Mesendoderm (in vitro differentiated cells): Measurements from ENCODE around the gene IL22RA2. TPM values are rescaled to one million over a fixed set of nuclear protein-coding genes. Genes with fewer than 3 reads are reported as not detected.

Source experiments
- DNase-seq: peaks from one replicate; pipeline ENCODE4 v3.0.0; 2013
- H2AK5ac ChIP-seq: 2 replicates; pipeline ENCODE4 v1.6.1; 2013; ENCODE audit warnings: low read length, inconsistent platforms
- H2BK120ac ChIP-seq: 2 replicates; pipeline ENCODE4 v1.6.1; 2013; ENCODE audit warnings: low read depth, mild to moderate bottlenecking, low read length, moderate library complexity, mixed read lengths
- H2BK15ac ChIP-seq: replicated peaks from 2 replicates; pipeline ENCODE4 v1.6.1; 2013; ENCODE audit warnings: low read depth, mild to moderate bottlenecking, moderate library complexity
- H2BK5ac ChIP-seq: 2 replicates; pipeline ENCODE4 v1.6.1; 2013; ENCODE audit warnings: low read length, inconsistent platforms
- H3K18ac ChIP-seq: 2 replicates; pipeline ENCODE4 v1.6.1; 2013; ENCODE audit warnings: mild to moderate bottlenecking, low read length, mixed read lengths
- H3K23ac ChIP-seq: one replicate; pipeline ENCODE4 v1.6.1; 2013; ENCODE audit warnings: low read length
- H3K27ac ChIP-seq: 2 replicates; pipeline ENCODE4 v1.5.1; 2013; ENCODE audit warnings: low read depth, mild to moderate bottlenecking, inconsistent platforms, low read length, moderate library complexity
- H3K27me3 ChIP-seq: 2 replicates; pipeline ENCODE4 v1.6.1; 2013; ENCODE audit warnings: low read length, control low read depth, mild to moderate bottlenecking, inconsistent platforms; ENCODE audit not compliant: insufficient read depth, poor library complexity
- H3K36me3 ChIP-seq: 2 replicates; pipeline ENCODE4 v1.6.1; 2013; ENCODE audit warnings: low read length, inconsistent platforms; ENCODE audit not compliant: control insufficient read depth, insufficient read depth
- H3K4ac ChIP-seq: one replicate; pipeline ENCODE4 v1.6.1; 2013; ENCODE audit warnings: low read depth, mild to moderate bottlenecking, low read length, moderate library complexity
- H3K4me1 ChIP-seq: 2 replicates; pipeline ENCODE4 v1.6.1; 2013; ENCODE audit warnings: low read depth, low read length, inconsistent platforms; ENCODE audit not compliant: control insufficient read depth
- H3K4me2 ChIP-seq: 2 replicates; pipeline ENCODE4 v1.6.1; 2013; ENCODE audit warnings: low read length
- H3K4me3 ChIP-seq: 2 replicates; pipeline ENCODE4 v1.5.1; 2013; ENCODE audit warnings: mild to moderate bottlenecking, low read length
- H3K56ac ChIP-seq: one replicate; pipeline ENCODE4 v1.6.1; 2013; ENCODE audit warnings: low read length
- H3K79me1 ChIP-seq: 2 replicates; pipeline ENCODE4 v1.6.1; 2013; ENCODE audit warnings: low read length, inconsistent platforms
- H3K79me2 ChIP-seq: 2 replicates; pipeline ENCODE4 v1.6.1; 2013; ENCODE audit warnings: mild to moderate bottlenecking, low read length; ENCODE audit not compliant: control insufficient read depth, insufficient read depth
- H3K9ac ChIP-seq: 2 replicates; pipeline ENCODE4 v1.6.1; 2013; ENCODE audit warnings: low read length, inconsistent platforms
- H4K5ac ChIP-seq: one replicate; pipeline ENCODE4 v1.6.1; 2013; ENCODE audit warnings: low read length
- H4K8ac ChIP-seq: one replicate; pipeline ENCODE4 v1.6.1; 2013; ENCODE audit warnings: low read depth, mild to moderate bottlenecking, control low read depth, low read length, moderate library complexity
- WGBS: extraction: QIAGEN DNeasy Blood & Tissue Kit; methylation state at CpG from one replicate; pipeline ENCODE4 v1.1.7; 2013; ENCODE audit warnings: low lambda C conversion rate, missing lambda C conversion rate; ENCODE audit not compliant: insufficient coverage; ENCODE audit errors: extremely low coverage; 5-methylcytosine and 5-hydroxymethylcytosine counted together
- polyA plus RNA-seq, 2 experiments: library from polyadenylated mRNA; stranded (reverse); fragments of 200-250 nt; gene quantifications; one replicate each; pipeline ENCODE4 v1.2.3, GENCODE V29; 2013

IL22RA2 gene
- not detected for polyA plus RNA-seq (2013, experiment 1 of 2)
- polyA plus RNA-seq (2013, experiment 2 of 2): not detected

GRCh38 chr6:137173501-137173900 is at the start of gene IL22RA2:
Gene IL22RA2 (minus strand): TSS chr6:137173644. CDS start chr6:137161749, 11,895 bp downstream.
- no CpG with 5 or more reads among the region's 4 CpGs for WGBS
- Histone ChIP-seq H3K79me1 (no peaks in the 10 kb centered on the region), H3K4me2 (no peak within 1 kb of the TSS), H4K8ac (no peak within 1 kb of the TSS), H3K9ac (no peak within 1 kb of the TSS), H4K5ac (no peak within 1 kb of the TSS), H3K4me1 (no peaks in the 10 kb centered on the region), H2BK15ac (no peak within 1 kb of the TSS), H3K4ac (no peak within 1 kb of the TSS), H3K56ac (no peak within 1 kb of the TSS), H3K4me3 (no peak within 1 kb of the TSS), H3K27me3 (no peaks in the 10 kb centered on the region), H2BK5ac (no peak within 1 kb of the TSS), H3K18ac (no peak within 1 kb of the TSS), H2AK5ac (no peak within 1 kb of the TSS), H2BK120ac (no peak within 1 kb of the TSS), H3K36me3 (no peaks in the 10 kb centered on the region), H3K79me2 (no peaks in the 10 kb centered on the region), H3K23ac (no peak within 1 kb of the TSS), H3K27ac (no peak within 1 kb of the TSS)
- no peak for DNase-seq

- H2BK120ac ChIP-seq: no peak overlapping the region
- H3K79me2 ChIP-seq: peaks cover 14% of the 10 kb centered on the region
- H3K79me1 ChIP-seq: peaks cover 11% of the 10 kb centered on the region
- H3K36me3 ChIP-seq: no peaks in the 10 kb centered on the region
- H3K27me3 ChIP-seq: no peaks in the 10 kb centered on the region
- H3K4ac ChIP-seq: no peak overlapping the region
- H3K23ac ChIP-seq: no peak overlapping the region
- WGBS: no CpG with 5 or more reads among the region's 3 CpGs
- H3K4me2 ChIP-seq: no peak overlapping the region
- no peak overlapping the region for H4K5ac ChIP-seq
- H2AK5ac ChIP-seq: no peak overlapping the region
- peaks cover 4% of the 10 kb centered on the region for H3K4me1 ChIP-seq
- no peak overlapping the region for H4K8ac ChIP-seq
- no peak overlapping the region for H2BK5ac ChIP-seq
- no peak overlapping the region for H3K18ac ChIP-seq
- H3K27ac ChIP-seq: no peak overlapping the region
- no peak for DNase-seq
- no peak overlapping the region for H2BK15ac ChIP-seq
- H3K4me3 ChIP-seq: no peak overlapping the region
- no peak overlapping the region for H3K56ac ChIP-seq
- no peak overlapping the region for H3K9ac ChIP-seq
Measured at GRCh38 chr6:137222381-137222780, 48.9 kb upstream of the IL22RA2 start.

DNA sequence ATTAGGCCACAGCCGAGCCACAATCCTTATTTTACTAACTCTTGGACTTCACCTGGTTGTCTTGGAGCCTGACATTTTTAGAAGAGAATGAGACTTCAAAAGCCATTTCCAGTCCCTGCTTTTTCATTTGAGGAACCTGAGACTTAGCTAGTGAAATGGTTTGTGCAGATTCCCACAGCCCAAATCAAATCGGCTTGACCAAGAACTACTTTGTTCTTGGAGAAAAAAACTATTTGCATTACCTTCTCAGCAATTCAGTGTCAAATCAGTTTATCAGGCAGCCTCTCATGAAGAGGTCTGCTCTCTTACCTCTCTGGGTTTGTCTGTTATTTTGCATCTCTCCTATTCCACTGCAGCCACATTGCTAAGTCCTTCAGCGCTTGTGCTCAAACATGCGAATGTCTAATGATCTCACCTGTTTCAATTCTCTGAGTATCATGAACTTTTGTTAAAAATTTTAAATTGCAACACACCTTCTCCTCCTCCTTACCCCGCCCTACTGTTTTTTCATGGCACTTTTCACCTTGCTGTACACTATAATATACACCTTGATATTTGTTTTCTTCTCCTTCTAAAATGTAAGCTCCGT is 46.3 kb upstream of the IL22RA2 start:
- WGBS: no CpG with 5 or more reads among the region's 6 CpGs
- H3K56ac ChIP-seq: peak overlapping the region; percentile 71
- H3K23ac ChIP-seq: no peak overlapping the region
- no peak for DNase-seq
- H3K36me3 ChIP-seq: no peaks in the 10 kb centered on the region
- no peak overlapping the region for H2BK120ac ChIP-seq
- H3K79me2 ChIP-seq: peaks cover 31% of the 10 kb centered on the region
- H3K9ac ChIP-seq: peak overlapping the region; percentile 51
- no peak overlapping the region for H3K4me3 ChIP-seq
- no peak overlapping the region for H2BK15ac ChIP-seq
- no peak overlapping the region for H4K5ac ChIP-seq
- H3K79me1 ChIP-seq: peaks cover 15% of the 10 kb centered on the region
- no peak overlapping the region for H3K4ac ChIP-seq
- H2BK5ac ChIP-seq: no peak overlapping the region
- H3K18ac ChIP-seq: peak overlapping the region; percentile 42
- no peak overlapping the region for H2AK5ac ChIP-seq
- no peak overlapping the region for H3K27ac ChIP-seq
- H4K8ac ChIP-seq: no peak overlapping the region
- H3K4me2 ChIP-seq: peak overlapping the region; percentile 59
- peaks cover 4% of the 10 kb centered on the region for H3K4me1 ChIP-seq
- H3K27me3 ChIP-seq: no peaks in the 10 kb centered on the region

DNA sequence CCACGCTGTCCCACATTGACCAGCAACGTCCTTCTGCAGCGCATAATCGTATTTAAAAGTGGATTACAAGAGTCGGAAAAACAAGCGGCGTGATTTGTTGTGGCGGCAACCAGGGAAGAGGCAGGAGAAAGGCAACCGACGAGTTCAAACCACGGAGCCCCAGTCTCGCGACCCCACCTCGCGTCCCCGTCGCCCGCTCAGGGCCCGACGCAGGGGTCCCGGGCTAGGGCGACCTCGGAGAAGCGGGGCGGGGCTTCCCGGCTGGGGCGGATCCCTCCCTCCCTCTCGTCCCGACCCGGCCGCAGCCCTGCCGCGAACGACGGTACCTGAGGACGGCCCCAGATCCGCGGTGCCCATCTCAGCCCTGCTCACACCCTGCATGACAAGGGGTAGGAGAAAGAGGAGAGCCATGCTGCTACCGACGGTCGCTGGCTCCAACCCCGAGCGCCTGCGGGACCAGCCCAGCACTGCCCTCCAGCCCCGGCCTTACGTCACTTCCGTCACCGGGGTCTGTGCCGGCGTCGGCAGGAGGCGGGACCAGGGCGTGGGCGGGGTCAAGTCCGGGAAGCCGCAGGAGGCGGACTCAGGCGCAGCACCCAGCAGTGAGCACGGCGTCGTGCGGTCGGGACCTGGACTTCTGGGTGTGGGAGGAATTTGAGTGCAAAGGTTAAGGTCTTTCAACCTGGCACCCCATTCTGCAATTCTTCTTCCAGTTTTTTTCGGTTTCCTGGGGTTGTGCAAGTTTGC is 45.6 kb upstream of the IL22RA2 start, which contains the start of gene IFNGR1:
IFNGR1 (minus strand) TSS at position 469 of the 747 bp plus-strand sequence; CDS start at position 411, 58 bp downstream.
- no peaks in the 10 kb centered on the region for H3K27me3 ChIP-seq
- H3K4ac ChIP-seq: no peak within 1 kb of the TSS
- peak within 1 kb of the TSS; percentile 42 for H3K18ac ChIP-seq
- peak within 1 kb of the TSS; percentile 95 for H3K4me2 ChIP-seq
- no peak within 1 kb of the TSS for H4K5ac ChIP-seq
- peak; percentile 96 for DNase-seq
- H3K4me3 ChIP-seq: peak within 1 kb of the TSS; percentile 98
- peaks cover 17% of the 10 kb centered on the region for H3K79me1 ChIP-seq
- no peak within 1 kb of the TSS for H2AK5ac ChIP-seq
- H3K79me2 ChIP-seq: peaks cover 35% of the 10 kb centered on the region
- peak within 1 kb of the TSS; percentile 97 for H2BK5ac ChIP-seq
- no peak within 1 kb of the TSS for H2BK15ac ChIP-seq
- H3K36me3 ChIP-seq: no peaks in the 10 kb centered on the region
- no CpG with 5 or more reads among the region's 64 CpGs for WGBS
- H3K56ac ChIP-seq: peak within 1 kb of the TSS; percentile 100
- H3K27ac ChIP-seq: peak within 1 kb of the TSS; percentile 79
- peaks cover 4% of the 10 kb centered on the region for H3K4me1 ChIP-seq
- no peak within 1 kb of the TSS for H4K8ac ChIP-seq
- H3K23ac ChIP-seq: peak within 1 kb of the TSS; percentile 56
- no peak within 1 kb of the TSS for H2BK120ac ChIP-seq
- peak within 1 kb of the TSS; percentile 94 for H3K9ac ChIP-seq

DNA sequence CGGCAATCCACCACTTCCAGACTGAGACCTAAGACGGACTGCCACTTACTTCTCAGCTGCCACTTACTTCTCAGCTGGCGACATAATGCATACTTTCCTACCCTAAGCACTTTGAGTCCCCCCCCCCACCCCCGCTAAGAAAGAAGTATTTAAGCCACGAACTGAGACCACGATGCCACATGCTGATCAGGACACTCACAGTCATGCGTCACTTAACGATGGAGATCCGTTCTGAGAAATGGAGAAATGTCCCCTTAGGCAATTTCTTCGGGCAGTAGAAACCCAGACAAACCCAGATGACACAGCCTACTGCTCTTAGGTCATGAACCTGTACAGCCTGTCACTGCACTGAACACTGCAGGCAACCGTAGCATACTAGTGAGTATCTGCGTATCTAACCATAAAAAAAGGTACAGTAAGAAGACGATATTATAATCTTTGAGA is 45.1 kb upstream of the IL22RA2 start:
- no peak overlapping the region for H4K8ac ChIP-seq
- H3K4me1 ChIP-seq: peaks cover 4% of the 10 kb centered on the region
- peak overlapping the region; percentile 79 for H3K27ac ChIP-seq
- peak overlapping the region; percentile 100 for H3K56ac ChIP-seq
- H2AK5ac ChIP-seq: no peak overlapping the region
- H3K4me3 ChIP-seq: peak overlapping the region; percentile 98
- H4K5ac ChIP-seq: no peak overlapping the region
- H3K79me1 ChIP-seq: peaks cover 17% of the 10 kb centered on the region
- H3K36me3 ChIP-seq: no peaks in the 10 kb centered on the region
- H3K27me3 ChIP-seq: no peaks in the 10 kb centered on the region
- H2BK120ac ChIP-seq: no peak overlapping the region
- peak overlapping the region; percentile 6 for H3K23ac ChIP-seq
- peaks cover 38% of the 10 kb centered on the region for H3K79me2 ChIP-seq
- H3K9ac ChIP-seq: peak overlapping the region; percentile 94
- no peak overlapping the region for H2BK15ac ChIP-seq
- peak overlapping the region; percentile 95 for H3K4me2 ChIP-seq
- no peak overlapping the region for H3K18ac ChIP-seq
- peak overlapping the region; percentile 48 for H2BK5ac ChIP-seq
- peak; percentile 63 for DNase-seq
- WGBS: no CpG with 5 or more reads among the region's 13 CpGs
- no peak overlapping the region for H3K4ac ChIP-seq
